Measurements from ENCODE around the gene HMOX2. TPM values are rescaled to one million over a fixed set of nuclear protein-coding genes. Genes with fewer than 3 reads are reported as not detected.

Gene HMOX2
- total and polyA plus RNA-seq, 4 donors = 37.6 to 57.8 (median 51.3) TPM

- peaks cover 0 to 12% (median 0%) of the 10 kb centered on the region in 5 donors for H3K4me1 ChIP-seq (ENCODE audit: control insufficient read depth in 5 of 5, insufficient read depth in 5 of 5, low read length in 5 of 5)
- peaks cover 0 to 31% (median 5%) of the 10 kb centered on the region in 4 donors for H3K36me3 ChIP-seq (ENCODE audit: control insufficient read depth in 4 of 4, insufficient read depth in 4 of 4, low read length in 4 of 4)
- ATAC-seq (ENCODE audit: insufficient read depth, low FRiP score) (no peak), DNase-seq (peak in 2 of 3 donors; percentile 29 to 32)
- H3K9me3 ChIP-seq (ENCODE audit: control insufficient read depth in 4 of 4, insufficient read depth in 3 of 4, low read length in 3 of 4) = no peaks in the 10 kb centered on the region
- no peak for TF ChIP-seq CTCF (IDR thresholded peaks at IDR 0.05; ENCODE audit: control extremely low read depth, extremely low read depth)
- WGBS, 2 donors = 12 to 29% methylated on average over 5 of the region's 5 CpGs
- H3K27ac ChIP-seq (ENCODE audit: low read depth in 1 of 2, low read length in 1 of 2) = peak overlapping the region in 1 of 2 donors; percentile 28
- no peak overlapping the region for H3K9ac ChIP-seq (ENCODE audit: insufficient read depth in 1 of 2, low read length in 2 of 2)
- no peaks in the 10 kb centered on the region for H3K27me3 ChIP-seq (ENCODE audit: control insufficient read depth in 3 of 3, insufficient read depth in 3 of 3, low read length in 2 of 3)
- no peak overlapping the region for H3K4me3 ChIP-seq
These were observed 39.5 kb downstream of the HMOX2 start for GRCh38 chr16:4515611-4516233.

- H3K9ac ChIP-seq (ENCODE audit: insufficient read depth in 1 of 2, low read length in 2 of 2) = no peak overlapping the region
These were observed 41.8 kb downstream of the HMOX2 start for GRCh38 chr16:4517812-4518680.

DNA sequence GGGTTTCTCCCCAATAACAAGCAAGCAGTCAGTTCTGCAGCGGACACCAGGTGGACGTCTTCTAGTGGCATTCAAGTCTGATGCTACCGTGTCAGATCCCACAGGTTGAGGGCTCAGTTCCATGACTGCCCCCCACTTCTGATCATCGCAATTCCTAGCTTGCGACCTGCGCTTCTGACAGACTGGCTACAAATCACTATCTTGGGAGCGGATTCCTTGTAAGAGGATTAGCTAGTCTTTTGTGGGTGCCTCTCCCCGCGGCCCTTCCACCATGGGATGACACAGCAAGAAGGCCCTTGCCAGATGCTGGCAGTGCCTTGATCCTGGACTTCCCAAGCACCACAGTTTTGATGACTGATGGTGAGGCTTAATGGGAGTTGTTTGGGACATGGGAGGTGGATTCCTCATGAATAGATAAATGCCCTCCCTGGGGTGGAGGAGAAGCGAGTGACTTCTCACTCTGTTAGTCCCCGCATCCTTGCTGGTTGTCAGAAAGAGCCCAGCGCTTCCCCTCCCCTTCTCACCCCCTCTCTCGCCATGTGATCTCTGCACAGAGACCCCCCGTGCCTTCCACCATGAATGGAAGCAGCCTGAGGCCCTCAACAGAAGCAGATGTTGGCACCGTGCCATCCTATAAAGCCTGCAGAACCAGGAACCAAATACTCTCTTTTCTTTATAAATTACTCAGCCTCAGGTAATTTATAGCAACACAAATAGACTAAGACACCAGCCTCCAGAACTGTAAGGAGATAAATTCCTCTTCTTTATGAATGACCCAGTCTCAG is 43.3 kb downstream of the HMOX2 start:
- no peak for TF ChIP-seq CTCF (IDR thresholded peaks at IDR 0.05; ENCODE audit: control extremely low read depth, extremely low read depth)
- DNase-seq (no peak), ATAC-seq (ENCODE audit: insufficient read depth, low FRiP score) (no peak)
- H3K4me3 ChIP-seq = no peak overlapping the region
- no peaks in the 10 kb centered on the region for H3K27me3 ChIP-seq (ENCODE audit: control insufficient read depth in 3 of 3, insufficient read depth in 3 of 3, low read length in 2 of 3)
- H3K9ac ChIP-seq (ENCODE audit: insufficient read depth in 1 of 2, low read length in 2 of 2) = no peak overlapping the region
- H3K27ac ChIP-seq (ENCODE audit: low read depth in 1 of 2, low read length in 1 of 2) = no peak overlapping the region
- peaks cover 0 to 22% (median 6%) of the 10 kb centered on the region in 5 donors for H3K4me1 ChIP-seq (ENCODE audit: control insufficient read depth in 5 of 5, insufficient read depth in 5 of 5, low read length in 5 of 5)
- peaks cover 0 to 5% (median 0%) of the 10 kb centered on the region in 4 donors for H3K36me3 ChIP-seq (ENCODE audit: control insufficient read depth in 4 of 4, insufficient read depth in 4 of 4, low read length in 4 of 4)
- H3K9me3 ChIP-seq (ENCODE audit: control insufficient read depth in 4 of 4, insufficient read depth in 3 of 4, low read length in 3 of 4) = no peaks in the 10 kb centered on the region
- 77 to 84% methylated on average over 15 of the region's 15 CpGs for WGBS, 2 donors

More at GRCh38 chr16:4517812-4518680, 41.8 kb downstream of the HMOX2 start:
- peak; percentile 65 to 68 (median 67) for DNase-seq
- ATAC-seq (ENCODE audit: insufficient read depth, low FRiP score) = peak; percentile 35
- no peak for TF ChIP-seq CTCF (IDR thresholded peaks at IDR 0.05; ENCODE audit: control extremely low read depth, extremely low read depth)
- Histone ChIP-seq H3K9me3 (ENCODE audit: control insufficient read depth in 4 of 4, insufficient read depth in 3 of 4, low read length in 3 of 4) (no peaks in the 10 kb centered on the region), H3K27ac (ENCODE audit: low read depth in 1 of 2, low read length in 1 of 2) (no peak overlapping the region), H3K27me3 (ENCODE audit: control insufficient read depth in 3 of 3, insufficient read depth in 3 of 3, low read length in 2 of 3) (no peaks in the 10 kb centered on the region), H3K4me1 (ENCODE audit: control insufficient read depth in 5 of 5, insufficient read depth in 5 of 5, low read length in 5 of 5) (peaks cover 0 to 14% (median 13%) of the 10 kb centered on the region in 5 donors), H3K4me3 (no peak overlapping the region), H3K36me3 (ENCODE audit: control insufficient read depth in 4 of 4, insufficient read depth in 4 of 4, low read length in 4 of 4) (peaks cover 0 to 13% (median 0%) of the 10 kb centered on the region in 4 donors)
- 75 to 76% methylated on average over 12 of the region's 12 CpGs for WGBS, 2 donors
